Fibroblast of skin of left biceps (primary cell): ENCODE data around the gene OR10V1.

Source experiments
- DNase-seq, 2 experiments: peaks; one replicate each; pipeline ENCODE4 v3.0.0-alpha.2; 2013; ENCODE audit warnings: low read depth in 2 of 2

Gene OR10V1, protein sequence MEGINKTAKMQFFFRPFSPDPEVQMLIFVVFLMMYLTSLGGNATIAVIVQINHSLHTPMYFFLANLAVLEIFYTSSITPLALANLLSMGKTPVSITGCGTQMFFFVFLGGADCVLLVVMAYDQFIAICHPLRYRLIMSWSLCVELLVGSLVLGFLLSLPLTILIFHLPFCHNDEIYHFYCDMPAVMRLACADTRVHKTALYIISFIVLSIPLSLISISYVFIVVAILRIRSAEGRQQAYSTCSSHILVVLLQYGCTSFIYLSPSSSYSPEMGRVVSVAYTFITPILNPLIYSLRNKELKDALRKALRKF

DNA sequence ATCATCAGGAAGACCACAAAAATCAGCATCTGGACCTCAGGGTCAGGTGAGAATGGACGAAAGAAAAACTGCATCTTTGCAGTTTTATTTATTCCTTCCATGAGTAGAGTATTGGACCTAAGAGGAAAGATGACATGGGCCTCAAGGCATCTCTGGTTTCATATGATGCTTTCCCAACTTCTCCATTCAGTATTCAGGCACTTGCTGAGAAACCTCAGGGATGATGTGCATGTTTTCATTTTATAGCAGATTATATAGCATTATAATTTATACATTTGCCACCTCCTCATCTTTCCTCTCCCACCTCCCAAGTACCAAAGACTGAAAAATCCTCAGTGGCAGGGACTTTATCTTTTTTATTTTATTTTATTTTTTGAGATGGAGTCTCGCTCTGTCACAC is at the start of gene OR10V1:
TSS of gene OR10V1 (minus strand) at position 101 of the 400 bp plus-strand sequence. CDS start at position 101, 0 bp downstream.
- no peak for DNase-seq

DNA sequence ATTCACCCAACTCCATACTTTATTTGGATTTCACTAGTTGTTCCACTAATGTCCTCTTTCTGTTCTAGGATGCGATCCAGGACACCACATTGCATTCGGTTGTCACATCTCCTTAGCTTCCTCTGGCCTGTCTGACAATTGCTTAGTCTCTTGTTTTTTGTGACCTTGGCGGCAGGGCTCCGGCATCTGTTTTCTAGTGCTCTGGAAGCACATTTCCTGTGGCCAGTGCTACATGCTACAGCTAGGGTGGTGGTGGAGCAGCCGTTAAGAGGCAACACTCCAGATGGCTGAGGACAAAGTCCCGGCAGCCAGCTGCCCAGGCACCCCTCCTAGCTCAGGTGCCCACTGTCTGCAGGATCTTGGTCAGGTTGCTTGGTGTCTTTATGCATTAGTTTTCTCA is 48.3 kb upstream of the OR10V1 start:
- DNase-seq = no peak

DNA sequence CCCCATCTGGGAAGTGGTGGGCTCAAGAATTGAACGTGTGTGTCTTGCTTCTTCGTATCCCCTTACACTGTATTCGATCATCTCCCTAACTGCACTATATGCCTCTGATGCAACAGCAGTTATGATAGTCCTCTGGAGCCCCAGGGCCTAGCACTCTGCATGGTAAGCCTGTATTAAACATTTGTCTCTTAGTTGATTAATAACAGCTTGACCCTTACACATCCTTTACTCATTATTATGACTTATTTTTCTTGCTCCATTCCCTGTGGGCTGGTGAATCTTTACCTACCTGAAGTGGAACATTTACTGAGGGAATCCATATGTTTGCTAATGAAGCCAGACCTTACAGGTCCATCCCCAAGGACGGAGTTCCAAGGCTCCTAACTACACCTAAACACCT is 47.1 kb upstream of the OR10V1 start:
- no peak for DNase-seq

DNA sequence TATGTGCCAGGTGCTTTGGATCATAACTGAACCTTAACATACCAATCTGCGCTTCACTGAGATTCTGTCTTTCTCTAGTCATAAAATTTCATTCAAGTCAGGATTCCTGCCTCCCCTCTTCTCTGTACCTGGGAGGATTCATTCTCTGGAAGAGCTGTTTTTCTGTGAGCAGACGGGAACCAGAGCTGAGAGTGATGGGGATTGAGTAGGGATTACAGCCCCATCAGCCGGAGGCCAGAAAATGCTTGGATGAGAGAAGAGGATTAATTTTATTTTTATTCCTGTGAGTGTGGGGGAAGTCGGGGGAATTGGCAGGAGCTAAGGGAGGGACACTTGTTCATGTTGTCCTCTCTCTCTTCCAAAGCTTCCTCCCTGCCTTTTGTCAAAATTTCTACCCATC is 46.3 kb upstream of the OR10V1 start:
- DNase-seq = no peak

DNA sequence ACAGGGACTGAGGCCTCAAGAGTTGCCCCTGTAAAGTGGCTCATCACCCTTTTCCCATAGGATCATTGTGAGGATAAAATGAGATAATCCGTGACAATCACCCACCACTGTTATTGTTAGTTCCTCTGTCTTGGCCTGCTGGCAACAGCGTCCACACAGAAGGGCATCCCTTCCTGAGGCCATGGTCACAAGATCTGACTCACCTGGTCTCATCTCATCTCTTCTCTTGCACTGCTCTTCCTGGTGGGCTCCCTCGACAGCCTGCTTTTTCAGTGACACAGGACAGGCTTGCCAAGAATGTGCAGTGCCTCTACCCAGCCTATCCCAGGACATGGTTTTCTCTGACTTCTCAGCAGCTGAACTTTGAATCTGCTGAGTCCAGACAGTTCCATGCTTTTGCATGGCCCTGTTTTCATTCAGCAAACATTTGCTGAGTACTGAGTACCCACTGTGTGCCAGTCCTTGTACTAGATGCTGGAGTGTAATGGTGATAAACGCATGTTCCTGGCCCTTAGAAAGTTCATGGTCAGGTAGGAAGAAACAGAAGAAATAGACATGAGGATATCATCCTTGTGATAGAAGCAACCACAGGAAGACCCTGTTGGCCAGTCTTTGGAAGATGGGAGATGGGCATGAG is 44.9 kb upstream of the OR10V1 start:
- no peak for DNase-seq

DNA sequence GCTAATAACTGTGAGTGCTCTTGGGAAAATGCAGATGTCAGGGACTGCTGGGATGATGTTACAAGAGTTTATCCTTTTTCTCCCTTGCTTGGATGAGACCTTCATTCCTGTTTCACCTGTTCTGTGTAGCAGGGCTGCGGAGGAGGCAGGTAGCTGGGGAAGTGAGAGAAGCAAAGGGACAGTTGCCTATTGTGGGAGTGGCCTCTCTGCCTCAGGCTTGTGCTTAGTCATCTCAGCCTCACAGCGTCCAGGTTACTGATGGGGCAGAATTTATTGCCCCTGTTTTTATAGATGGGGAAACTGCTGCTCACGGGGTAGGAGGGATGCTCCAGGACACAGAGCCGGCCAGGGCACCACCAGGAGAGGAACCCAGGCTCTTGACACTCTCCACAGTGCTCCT is 43.2 kb upstream of the OR10V1 start:
- no peak for DNase-seq

DNA sequence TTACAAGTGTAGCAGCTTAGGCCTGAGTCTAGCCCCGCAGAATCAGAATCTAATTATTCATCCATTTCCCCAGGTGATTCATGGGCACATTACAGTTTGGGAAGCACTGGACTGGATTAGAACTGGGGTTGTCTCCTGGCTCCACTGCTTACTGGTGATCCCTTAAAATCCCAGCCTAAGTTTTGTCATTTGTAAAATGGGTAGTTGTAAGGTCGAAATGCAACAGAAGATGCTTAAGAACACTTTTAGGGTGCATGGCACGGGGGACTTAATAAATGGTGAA is 42.9 kb upstream of the OR10V1 start:
- DNase-seq = no peak

DNA sequence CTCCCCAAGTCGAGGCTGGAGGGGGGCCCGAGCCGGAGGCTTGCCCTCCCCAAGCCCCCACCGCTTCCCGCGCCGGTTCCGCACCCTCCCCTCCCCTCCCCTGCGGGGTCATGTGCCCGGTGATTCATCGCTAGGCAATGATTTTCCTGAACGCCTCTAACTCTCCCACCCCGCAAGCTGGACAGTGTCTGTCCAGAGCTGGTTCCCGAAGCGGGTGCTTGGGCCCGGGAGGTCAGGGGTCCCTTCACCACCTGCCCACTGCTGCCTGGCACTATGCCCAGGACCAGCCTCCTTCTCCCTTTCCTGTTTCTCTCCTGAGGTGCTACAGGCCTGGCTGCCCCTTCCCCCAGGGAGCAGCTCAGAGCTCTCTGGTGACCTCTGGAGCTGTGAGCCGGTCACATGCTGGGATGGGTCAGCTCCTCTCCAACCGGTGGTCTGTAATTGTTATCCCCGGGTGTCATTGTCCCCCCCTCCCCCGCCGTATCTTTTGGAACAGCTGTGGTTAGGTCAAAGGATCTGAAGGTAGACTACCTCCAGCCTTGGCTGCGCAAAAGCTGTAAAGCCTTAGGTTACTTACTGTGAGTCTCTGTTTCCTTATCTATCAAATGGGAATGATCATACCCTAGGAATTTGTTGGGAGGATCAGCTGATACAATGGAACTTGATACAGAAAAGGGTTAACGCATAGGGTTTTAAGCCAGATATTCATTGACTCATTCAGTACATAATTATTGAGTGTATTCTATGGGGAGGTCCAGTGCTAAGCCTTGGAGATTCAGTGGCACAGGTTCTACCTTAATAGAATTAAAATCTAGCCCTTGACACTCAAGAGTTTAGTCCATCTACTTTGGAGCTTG is 42.3 kb upstream of the OR10V1 start:
- DNase-seq = no peak

DNA sequence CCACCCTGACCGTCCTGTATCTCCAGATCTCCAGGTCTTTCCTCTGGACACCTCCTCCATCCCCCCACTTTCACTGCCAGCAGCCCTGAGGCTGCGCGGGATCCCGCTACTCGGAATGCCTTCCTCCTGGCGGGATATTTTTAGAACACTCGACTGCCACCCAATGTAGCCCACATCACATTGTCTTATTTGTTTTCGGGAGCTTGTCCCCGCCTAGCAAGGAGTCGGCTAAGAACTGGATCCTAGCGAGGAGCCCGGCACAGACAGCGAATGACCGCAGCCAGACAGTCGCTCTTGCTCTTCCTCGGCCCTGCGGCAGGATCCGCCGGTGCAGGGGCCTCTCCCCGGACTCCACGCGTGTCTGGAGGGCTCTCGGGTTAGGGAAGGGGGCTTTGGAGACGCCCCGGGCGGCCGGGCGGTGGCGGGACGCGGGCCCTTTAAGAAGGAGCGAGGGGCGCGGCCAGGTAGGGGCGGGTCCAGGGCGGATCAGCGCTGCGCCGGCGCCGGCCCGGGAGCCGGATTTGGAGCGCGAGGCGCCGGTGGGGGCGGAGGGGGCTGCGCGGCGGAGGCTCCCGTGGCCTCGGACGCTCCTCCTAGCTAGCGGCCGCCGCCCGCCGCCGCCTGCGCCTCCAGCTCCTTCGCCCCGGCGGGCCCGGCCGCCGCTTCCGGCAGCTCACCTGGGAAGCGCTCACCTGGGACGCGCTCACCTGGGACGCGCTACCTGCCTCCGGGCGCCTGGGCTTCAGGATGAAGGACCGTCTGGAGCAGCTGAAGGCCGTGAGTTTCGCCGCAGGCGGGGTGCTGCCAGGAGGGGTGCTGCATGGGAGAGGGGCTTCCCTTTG is 41.4 kb upstream of the OR10V1 start, which contains the start of gene STX3:
TSS of gene STX3 (plus strand) at position 518 of the 842 bp plus-strand sequence. CDS start at position 748, 230 bp downstream.
- DNase-seq = no peak

DNA sequence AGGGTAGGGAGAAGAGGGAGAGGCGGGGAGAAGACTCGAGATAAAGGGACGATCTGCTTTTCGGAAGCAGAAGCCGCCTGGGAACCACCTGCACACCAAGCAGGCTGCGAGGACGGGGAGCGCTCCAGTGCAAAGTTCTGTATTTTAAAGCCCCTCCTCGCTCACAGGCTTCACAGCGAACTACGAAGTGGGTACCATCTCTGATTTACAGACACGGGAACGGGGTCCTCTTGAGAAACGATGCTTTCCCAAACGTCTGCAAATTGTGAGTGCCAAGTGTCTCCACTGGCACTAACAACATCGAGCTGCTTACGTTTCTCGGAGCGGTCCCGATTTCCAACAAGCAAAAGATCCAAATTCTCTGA is 40.8 kb upstream of the OR10V1 start:
- DNase-seq = no peak

DNA sequence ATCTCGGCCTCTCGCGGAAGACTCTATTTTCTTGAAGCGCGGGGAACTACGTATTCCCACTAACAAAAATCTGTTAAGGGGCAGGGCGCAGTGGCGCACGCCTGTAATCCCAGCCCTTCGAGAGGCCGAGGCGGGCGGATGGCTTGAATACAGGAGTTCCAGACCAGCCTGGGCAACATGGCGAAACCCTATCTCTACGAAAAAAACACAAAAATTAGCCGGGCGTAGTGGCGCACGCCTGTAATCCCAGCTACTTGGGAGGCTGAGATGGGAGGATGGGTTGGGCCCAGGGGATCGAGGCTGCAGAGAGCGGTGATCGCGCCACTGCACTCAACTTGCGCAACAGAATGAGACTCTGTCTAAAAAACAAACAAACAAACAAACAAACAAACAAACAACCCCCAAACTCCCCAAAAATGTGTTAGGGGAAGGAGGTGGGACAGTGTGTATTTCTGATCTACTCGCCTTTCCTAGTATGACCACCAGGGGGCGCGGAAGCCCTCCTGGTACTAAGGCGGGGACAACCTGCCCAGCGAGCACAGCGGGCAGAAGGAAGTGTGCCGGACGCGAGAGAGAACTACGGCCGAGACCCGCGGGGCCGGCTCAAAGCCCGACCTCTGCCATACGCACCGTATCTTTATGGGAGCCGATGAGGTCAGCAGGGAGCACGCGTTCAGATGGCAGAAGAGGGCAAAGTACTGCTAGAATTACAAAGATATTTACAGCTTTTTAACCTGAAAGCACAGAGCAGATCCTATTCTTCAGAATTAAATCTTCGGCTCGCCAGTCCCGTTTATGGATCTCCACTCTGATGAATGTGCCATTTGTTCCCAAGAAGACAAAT is 40.2 kb upstream of the OR10V1 start:
- peak; percentile 22 to 28 for DNase-seq

DNA sequence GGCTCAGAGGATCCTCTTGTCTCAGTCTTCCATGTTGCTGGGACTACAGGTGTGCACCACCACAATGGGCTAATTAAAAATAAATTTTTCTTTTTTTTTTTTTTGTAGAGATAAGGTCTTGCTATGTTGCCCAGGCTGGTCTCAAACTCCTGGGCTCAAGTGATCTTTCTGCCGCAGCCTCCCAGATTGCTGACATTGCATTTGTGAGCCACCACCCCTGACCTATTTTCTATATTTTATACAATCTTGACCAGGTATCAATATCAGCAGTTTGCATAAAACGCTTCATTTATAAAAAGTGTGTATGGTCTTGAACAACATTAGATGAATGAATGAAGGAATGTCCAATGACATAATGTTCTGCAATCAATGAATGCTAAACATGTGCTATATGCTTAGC is 32.5 kb upstream of the OR10V1 start:
- no peak for DNase-seq

DNA sequence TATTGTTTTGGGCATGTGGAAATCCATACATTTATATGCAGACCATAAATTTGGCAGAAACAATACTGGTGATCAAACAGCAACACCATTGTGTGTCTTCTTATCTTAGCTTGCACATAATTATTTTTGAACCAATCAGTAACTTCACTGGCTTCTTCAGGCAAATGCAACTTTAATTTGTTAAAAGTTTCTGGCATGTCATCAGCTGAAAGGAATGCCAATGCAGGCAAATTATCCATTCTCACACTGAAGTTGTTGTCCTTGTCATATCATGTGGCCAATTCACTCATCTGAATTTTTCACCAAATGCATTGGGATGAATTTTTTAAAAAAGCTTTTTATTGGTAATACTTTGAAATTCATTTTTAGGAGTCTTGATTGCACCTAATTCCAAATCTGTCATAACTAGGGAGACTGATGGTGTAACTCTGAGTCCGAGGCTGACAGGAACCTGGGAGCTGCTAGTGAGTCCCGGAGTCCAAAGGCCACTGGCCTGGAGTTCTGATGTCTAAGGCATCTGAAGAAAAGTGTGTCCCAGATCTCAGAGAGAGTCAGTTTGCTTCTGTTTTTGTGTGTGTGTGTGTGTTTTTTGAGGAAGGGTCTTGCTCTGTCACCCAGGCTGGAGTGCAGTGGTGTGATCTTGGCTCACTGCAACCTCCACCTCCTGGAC is 17.4 kb upstream of the OR10V1 start:
- DNase-seq = no peak

DNA sequence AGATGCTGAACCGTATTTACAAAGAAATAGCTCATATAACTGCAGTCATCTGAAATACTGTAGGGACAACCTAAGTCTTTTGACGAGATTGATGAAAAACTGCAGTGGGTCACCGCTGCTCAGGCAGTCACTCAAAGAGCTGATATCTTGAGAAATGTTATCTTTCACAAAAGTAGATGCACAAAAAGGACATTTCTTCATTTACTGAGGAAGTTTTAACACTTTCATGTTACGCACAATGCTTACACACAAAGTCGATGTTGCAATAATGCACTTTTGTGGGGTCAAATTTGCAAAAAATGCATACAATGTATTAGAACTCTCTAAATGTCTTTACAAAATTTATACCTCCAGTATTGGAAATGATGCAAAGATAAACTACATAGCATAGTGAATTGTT is 16.2 kb upstream of the OR10V1 start:
- no peak for DNase-seq

DNA sequence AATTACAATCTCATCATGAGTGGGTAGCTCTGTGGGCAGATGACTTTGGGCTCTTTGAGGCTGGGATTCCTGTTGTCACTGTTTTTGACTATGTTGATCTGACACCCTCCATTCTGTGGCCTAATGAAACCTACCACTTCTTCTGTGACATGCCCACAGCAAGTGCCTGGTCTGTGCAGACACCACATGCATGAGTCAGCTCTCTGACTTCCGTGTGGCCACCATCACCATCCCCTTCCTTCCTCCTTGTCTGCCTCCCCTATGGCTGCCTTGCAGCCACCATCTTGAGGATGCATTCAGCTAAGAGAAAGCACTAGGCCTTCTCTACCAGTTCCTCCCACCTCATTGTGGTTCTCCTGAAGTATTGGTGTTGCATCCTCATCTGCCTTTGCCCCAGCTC is 15.3 kb upstream of the OR10V1 start:
- no peak for DNase-seq

DNA sequence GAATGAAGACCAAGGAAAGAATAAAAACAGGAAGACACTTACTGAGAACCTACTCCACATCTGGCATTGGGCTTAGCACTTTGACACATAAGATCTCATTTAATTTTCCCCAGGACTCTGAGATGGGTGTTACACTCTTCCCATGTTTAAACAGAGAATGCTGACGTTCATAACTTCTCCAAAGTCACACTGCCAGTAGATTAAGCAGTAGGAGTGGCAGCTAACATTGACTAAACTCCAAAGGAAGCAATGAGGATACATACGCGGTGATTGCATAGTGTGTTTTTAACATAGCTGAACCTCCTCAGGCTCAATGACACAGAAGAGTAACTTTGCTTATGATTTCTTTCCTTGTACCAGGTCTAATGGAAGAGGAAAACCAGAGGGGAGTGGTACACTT is 14.5 kb upstream of the OR10V1 start:
- DNase-seq = no peak

DNA sequence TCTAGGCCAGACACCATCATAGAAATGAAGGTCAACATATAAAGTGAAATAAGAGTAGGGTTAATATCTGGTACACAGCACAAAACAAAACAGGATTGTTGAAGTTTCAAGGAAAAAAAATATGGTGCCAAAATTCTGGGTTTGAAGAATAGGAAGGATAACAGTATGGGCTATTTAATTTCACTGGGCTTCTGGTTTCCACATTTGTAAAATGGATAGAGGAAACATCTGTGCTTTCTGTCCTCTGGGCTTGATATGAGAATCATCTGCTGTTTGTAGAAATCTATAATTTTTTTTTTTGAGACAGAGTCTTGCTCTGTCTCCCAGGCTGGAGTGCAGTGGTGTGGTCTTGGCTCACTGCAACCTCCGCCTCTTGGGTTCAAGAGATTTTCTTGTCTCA is 13.8 kb upstream of the OR10V1 start:
- DNase-seq = no peak

DNA sequence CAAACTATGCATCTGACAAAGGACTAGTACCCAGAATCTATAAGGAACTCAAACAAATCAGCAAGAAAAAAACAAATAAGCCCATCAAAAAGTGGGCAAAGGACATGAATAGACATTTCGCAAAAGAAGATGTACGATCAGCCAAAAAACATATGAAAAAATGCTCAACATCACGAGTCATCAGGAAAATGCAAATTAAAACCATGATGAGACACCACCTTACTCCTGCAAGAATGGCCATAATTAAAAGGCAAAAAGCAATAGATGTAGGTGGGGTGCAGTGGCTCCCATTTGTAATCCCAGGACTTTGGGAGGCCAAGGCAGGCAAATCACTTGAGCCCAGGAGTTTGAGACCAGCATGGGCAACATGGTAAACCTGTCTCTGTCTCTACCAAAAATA is 10.4 kb upstream of the OR10V1 start:
- DNase-seq = no peak

DNA sequence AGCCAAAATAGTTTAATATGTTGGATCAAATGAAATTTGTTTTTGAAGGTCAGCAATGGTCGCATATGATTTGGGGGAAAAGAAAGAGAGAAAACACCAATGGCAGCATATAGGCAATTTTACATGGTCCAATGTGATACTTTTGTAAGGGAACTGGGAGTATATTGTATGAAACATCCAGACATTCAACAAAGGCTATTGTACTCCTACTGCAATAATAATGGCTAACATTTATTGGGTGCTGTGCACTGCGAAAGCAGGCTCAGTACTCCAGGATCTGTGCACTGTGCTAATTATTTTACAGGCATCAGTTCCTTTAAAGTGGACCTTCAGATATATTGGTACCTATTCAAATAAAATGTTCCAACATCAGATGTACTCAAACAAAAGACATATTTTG is 5.9 kb upstream of the OR10V1 start:
- no peak for DNase-seq

DNA sequence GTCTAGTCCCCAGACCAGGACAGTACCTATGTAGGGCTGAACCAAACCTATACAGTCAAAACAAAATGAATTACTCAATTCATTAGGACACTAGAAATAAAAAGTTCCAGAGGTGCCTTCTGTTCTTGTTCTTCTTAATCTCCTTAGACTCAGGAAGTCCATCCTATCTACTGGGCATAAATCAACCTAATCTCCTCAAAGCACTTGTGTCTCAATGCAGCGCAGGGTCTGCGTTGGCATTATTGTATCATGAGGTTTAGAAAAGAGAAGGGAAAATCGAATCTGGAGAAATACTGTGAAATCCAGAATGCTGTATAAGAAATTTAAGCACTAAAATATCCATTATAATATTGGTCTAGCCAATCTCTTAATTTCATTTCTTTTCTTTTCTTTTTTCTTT is 2.4 kb upstream of the OR10V1 start:
- DNase-seq = no peak
